ENCODE results near the gene MAGI1.

DNA sequence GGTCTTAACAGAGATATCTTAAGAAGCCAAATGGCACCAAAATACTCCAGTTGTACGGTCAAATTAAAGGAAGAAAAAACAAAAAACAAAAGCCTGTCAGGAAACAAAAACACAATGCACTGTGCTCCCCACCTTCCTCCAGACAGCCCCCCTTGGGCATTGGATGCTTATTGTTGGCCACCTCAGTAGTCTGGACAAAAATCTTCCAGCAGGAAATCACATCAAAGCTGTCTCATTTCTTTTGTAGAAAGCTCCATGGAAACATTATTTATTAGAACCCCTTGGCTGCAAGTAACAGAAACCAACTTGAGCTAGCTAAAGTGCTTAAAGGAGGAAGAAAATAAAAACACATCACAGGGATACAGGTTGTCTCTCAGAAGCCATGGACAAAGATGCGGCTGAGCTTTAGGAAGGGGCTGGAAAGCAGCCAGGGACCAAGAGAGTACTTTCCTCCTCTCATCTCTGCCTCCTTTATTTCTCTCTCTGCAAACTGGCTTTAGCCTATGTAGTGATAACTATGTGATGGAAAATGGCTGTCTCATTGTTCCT is 699.5 kb downstream of the MAGI1 start:
- no peak for TF ChIP-seq RAD21 (IDR thresholded peaks at IDR 0.05; ENCODE audit: low read length)
- no peak for TF ChIP-seq FOXM1 (IDR thresholded peaks at IDR 0.05; ENCODE audit: low read depth)
- TF ChIP-seq, protein P1, sequence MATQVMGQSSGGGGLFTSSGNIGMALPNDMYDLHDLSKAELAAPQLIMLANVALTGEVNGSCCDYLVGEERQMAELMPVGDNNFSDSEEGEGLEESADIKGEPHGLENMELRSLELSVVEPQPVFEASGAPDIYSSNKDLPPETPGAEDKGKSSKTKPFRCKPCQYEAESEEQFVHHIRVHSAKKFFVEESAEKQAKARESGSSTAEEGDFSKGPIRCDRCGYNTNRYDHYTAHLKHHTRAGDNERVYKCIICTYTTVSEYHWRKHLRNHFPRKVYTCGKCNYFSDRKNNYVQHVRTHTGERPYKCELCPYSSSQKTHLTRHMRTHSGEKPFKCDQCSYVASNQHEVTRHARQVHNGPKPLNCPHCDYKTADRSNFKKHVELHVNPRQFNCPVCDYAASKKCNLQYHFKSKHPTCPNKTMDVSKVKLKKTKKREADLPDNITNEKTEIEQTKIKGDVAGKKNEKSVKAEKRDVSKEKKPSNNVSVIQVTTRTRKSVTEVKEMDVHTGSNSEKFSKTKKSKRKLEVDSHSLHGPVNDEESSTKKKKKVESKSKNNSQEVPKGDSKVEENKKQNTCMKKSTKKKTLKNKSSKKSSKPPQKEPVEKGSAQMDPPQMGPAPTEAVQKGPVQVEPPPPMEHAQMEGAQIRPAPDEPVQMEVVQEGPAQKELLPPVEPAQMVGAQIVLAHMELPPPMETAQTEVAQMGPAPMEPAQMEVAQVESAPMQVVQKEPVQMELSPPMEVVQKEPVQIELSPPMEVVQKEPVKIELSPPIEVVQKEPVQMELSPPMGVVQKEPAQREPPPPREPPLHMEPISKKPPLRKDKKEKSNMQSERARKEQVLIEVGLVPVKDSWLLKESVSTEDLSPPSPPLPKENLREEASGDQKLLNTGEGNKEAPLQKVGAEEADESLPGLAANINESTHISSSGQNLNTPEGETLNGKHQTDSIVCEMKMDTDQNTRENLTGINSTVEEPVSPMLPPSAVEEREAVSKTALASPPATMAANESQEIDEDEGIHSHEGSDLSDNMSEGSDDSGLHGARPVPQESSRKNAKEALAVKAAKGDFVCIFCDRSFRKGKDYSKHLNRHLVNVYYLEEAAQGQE (IDR thresholded peaks at IDR 0.05; ENCODE audit: low read depth, low read length) = no peak
- no peak for TF ChIP-seq TAF1 (IDR thresholded peaks at IDR 0.05; ENCODE audit: borderline replicate concordance, low read depth, low read length)
- TF ChIP-seq, protein P2, sequence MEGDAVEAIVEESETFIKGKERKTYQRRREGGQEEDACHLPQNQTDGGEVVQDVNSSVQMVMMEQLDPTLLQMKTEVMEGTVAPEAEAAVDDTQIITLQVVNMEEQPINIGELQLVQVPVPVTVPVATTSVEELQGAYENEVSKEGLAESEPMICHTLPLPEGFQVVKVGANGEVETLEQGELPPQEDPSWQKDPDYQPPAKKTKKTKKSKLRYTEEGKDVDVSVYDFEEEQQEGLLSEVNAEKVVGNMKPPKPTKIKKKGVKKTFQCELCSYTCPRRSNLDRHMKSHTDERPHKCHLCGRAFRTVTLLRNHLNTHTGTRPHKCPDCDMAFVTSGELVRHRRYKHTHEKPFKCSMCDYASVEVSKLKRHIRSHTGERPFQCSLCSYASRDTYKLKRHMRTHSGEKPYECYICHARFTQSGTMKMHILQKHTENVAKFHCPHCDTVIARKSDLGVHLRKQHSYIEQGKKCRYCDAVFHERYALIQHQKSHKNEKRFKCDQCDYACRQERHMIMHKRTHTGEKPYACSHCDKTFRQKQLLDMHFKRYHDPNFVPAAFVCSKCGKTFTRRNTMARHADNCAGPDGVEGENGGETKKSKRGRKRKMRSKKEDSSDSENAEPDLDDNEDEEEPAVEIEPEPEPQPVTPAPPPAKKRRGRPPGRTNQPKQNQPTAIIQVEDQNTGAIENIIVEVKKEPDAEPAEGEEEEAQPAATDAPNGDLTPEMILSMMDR (IDR thresholded peaks at IDR 0.05) = no peak
- TF ChIP-seq TCF12 (IDR thresholded peaks at IDR 0.05) = no peak
- TF ChIP-seq YY1 (IDR thresholded peaks at IDR 0.05; ENCODE audit: low read depth) = no peak
- no peak for TF ChIP-seq SIN3A (IDR thresholded peaks at IDR 0.05; ENCODE audit: borderline replicate concordance, low read depth, low read length)
- TF ChIP-seq EZH2phosphoT487 (IDR thresholded peaks at IDR 0.05; ENCODE audit: borderline replicate concordance, low read depth) = no peak
- TF ChIP-seq, protein P3, sequence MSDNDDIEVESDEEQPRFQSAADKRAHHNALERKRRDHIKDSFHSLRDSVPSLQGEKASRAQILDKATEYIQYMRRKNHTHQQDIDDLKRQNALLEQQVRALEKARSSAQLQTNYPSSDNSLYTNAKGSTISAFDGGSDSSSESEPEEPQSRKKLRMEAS (IDR thresholded peaks at IDR 0.05; ENCODE audit: low read depth) = no peak
- TF ChIP-seq POLR2AphosphoS5 (IDR thresholded peaks at IDR 0.05; ENCODE audit: low read depth, low read length) = no peak
- no peak for TF ChIP-seq NRF1 (IDR thresholded peaks at IDR 0.05; ENCODE audit: low read depth, low read length)
- TF ChIP-seq TEAD4 (IDR thresholded peaks at IDR 0.05; ENCODE audit: borderline replicate concordance, insufficient read depth) = no peak

All from SK-N-SH (cell line).